ENCODE results near the gene XRCC3. TPM values are rescaled to one million over a fixed set of nuclear protein-coding genes. Genes with fewer than 3 reads are reported as not detected.

XRCC3 gene
- total RNA-seq, 4 donors from 2014 or later, result 9.5 to 14.7 (median 12.3) TPM

- no peak overlapping the region for H3K4me3 ChIP-seq (ENCODE audit: low read depth, poor library complexity, severe bottlenecking)
- 84 to 90% methylated on average over 5 of the region's 5 CpGs for WGBS, 2 donors
- peak in 1 of 2 donors; percentile 45 for DNase-seq (ENCODE audit: low spot score in 2 of 2)
- intact Hi-C loops (cut with DNase I; ENCODE audit: low total_unique reads), result no loop called here
- TF ChIP-seq CTCF (IDR thresholded peaks at IDR 0.05) (no peak), POLR2A (IDR thresholded peaks at IDR 0.05) (no peak)
These were observed 30.2 kb upstream of the XRCC3 start for GRCh38 chr14:103745424-103745823.

DNA sequence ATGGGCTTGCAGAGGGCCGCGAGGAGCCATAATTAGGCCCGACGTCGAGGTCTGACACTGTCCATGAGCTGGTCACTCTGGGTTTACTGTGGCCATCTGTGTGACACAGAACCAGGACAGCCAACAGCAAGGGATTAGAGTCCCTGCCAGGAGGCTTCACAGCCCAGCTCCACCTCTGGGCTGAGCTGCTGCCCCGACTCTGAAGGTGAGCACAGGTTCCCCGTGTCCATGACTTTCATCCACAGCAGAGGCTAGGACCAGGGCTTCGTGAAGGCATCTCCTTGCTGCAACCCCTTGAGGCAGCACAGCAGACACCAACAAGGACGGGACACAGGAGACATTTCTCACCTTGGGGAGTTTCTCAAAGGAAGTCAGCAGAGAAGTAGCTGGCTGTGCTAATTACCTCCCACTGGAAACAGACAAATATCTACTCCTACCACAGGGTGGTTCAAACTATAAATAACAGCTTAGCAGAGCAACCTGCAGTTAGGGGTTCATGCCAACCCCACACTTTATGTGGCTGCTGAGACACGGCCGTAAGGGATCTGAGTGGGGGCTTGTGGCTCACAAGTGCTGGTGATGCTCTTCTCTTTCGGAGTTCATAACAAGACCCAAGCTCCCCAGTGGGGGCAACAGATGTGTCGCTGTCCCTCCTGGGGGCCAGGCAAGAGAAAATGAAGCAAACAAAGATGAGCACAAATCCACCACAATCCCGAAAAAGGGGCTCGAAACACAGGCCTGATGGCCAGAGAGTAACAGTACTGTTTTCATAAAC is 29.6 kb upstream of the XRCC3 start:
- TF ChIP-seq POLR2A (IDR thresholded peaks at IDR 0.05), result no peak
- TF ChIP-seq CTCF (IDR thresholded peaks at IDR 0.05), result no peak
- intact Hi-C loops (cut with DNase I; ENCODE audit: low total_unique reads), result no loop called here
- 82 to 86% methylated on average over 15 of the region's 15 CpGs for WGBS, 2 donors
- DNase-seq (ENCODE audit: low spot score in 2 of 2), result peak in 1 of 2 donors; percentile 77
- no peak overlapping the region for H3K4me3 ChIP-seq (ENCODE audit: low read depth, poor library complexity, severe bottlenecking)

DNA sequence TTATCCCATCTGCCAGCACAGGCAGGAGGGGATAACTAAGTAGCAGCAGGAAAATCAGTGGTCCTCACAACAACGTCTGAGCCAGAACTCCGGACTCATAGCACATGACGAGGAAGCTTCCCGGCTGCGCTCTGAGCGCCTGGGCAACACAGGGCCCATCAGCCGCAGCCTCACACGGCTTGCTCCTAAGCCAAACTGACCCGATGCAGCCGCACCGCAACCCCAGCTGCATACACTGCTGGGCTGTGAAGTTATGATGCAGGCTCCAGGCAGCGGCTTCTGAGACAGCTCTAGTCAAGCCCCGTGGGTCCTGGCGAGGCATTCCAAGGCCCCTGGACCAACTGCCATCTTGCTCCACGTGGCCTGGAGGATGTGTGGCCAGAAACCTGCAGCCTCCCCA is 28.4 kb upstream of the XRCC3 start:
- 85 to 86% methylated on average over 12 to 15 of the region's 15 CpGs for whole genome bisulfite sequencing, 2 donors
- intact Hi-C loops (cut with DNase I; ENCODE audit: low total_unique reads), result no loop called here
- DNase-seq (ENCODE audit: low spot score in 2 of 2), result peak in 1 of 2 donors; percentile 82
- no peak for TF ChIP-seq POLR2A (IDR thresholded peaks at IDR 0.05)
- no peak for TF ChIP-seq CTCF (IDR thresholded peaks at IDR 0.05)
- H3K4me3 ChIP-seq (ENCODE audit: low read depth, poor library complexity, severe bottlenecking), result no peak overlapping the region

- DNase-seq (ENCODE audit: low spot score in 2 of 2), result peak in 1 of 2 donors; percentile 80
- TF ChIP-seq POLR2A (IDR thresholded peaks at IDR 0.05) (no peak), CTCF (IDR thresholded peaks at IDR 0.05) (no peak)
- WGBS, 2 donors, result 85 to 89% methylated on average over 14 of the region's 14 CpGs
- intact Hi-C loops (cut with DNase I; ENCODE audit: low total_unique reads), result no loop called here
- H3K4me3 ChIP-seq (ENCODE audit: low read depth, poor library complexity, severe bottlenecking), result no peak overlapping the region
These were observed 27.4 kb upstream of the XRCC3 start for GRCh38 chr14:103742499-103743255.

DNA sequence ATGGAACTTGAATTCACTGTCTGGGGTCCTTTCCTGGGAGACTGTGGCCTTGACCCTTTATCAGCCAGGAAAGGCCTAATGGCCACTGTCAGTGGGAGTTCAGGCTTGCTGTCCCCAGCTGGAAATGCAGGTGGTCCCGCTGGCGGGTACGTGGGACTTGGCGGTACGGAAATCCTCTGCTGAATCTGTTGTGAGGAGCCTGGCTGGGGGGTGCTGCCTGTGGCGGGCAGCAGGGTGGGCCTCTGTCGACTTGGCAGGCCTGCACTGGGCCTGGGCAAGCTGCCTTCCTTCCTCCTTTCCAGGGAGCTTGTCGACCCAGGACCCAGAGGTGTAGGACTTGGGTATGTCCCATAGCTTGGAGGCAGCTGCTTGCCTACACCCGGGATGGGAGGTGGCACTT is 26.6 kb upstream of the XRCC3 start:
- intact Hi-C loops (cut with DNase I; ENCODE audit: low total_unique reads), result no loop called here
- TF ChIP-seq POLR2A (IDR thresholded peaks at IDR 0.05) (no peak), CTCF (IDR thresholded peaks at IDR 0.05) (no peak)
- WGBS, 2 donors, result 81 to 83% methylated on average over 9 of the region's 9 CpGs
- no peak overlapping the region for H3K4me3 ChIP-seq (ENCODE audit: low read depth, poor library complexity, severe bottlenecking)
- DNase-seq (ENCODE audit: low spot score in 2 of 2), result peak in 1 of 2 donors; percentile 81

Data from lower leg skin (tissue), 4 donors.